BJ (cell line): ENCODE measurements around the gene IZUMO1R. TPM values are rescaled to one million over a fixed set of nuclear protein-coding genes. Genes with fewer than 3 reads are reported as not detected.

Source experiments
- CTCF ChIA-PET: fragments of 350-600 bp; formaldehyde crosslinking; extraction: SDS; loops from one replicate; lab custom pipeline; 2021; ENCODE audit warnings: antibody characterized with exemption, inconsistent platforms; lab: Yijun Ruan, JAX
- POLR2A ChIA-PET: fragments of 300-600 bp; sonication (Branson Sonifier 250); formaldehyde crosslinking; extraction: SDS; loops from one replicate; lab custom pipeline; 2021; ENCODE audit warnings: antibody characterized with exemption; lab: Charles Lee
- DNase-seq: peaks from one replicate; pipeline ENCODE4 v3.0.0-alpha.2; 2011; ENCODE audit warnings: low read depth
- H3K27me3 ChIP-seq: 2 replicates; pipeline ENCODE4 v1.6.0; 2011; ENCODE audit warnings: low read length; ENCODE audit not compliant: control insufficient read depth, insufficient read depth
- H3K36me3 ChIP-seq: 2 replicates; pipeline ENCODE4 v1.5.1; 2011; ENCODE audit warnings: low read length; ENCODE audit not compliant: control insufficient read depth, insufficient read depth
- H3K4me3 ChIP-seq: 2 replicates; pipeline ENCODE4 v1.5.1; 2011; ENCODE audit warnings: low read depth, mild to moderate bottlenecking, control low read depth, low read length
- polyA plus RNA-seq: library from polyadenylated mRNA; depleted of rRNA; stranded (reverse); fragments of >200 nt; gene quantifications from 2 replicates; pipeline ENCODE4 v1.2.3, GENCODE V29; 2011
- TF ChIP-seq, protein P1 (sequence below): IDR thresholded peaks from 2 replicates; pipeline ENCODE4 v1.5.1; 2011; ENCODE audit warnings: low read depth, mild to moderate bottlenecking, control low read depth, inconsistent platforms, low read length, moderate library complexity; ENCODE audit not compliant: insufficient read depth

Gene IZUMO1R
- polyA plus RNA-seq, 1 experiment = not detected

DNA sequence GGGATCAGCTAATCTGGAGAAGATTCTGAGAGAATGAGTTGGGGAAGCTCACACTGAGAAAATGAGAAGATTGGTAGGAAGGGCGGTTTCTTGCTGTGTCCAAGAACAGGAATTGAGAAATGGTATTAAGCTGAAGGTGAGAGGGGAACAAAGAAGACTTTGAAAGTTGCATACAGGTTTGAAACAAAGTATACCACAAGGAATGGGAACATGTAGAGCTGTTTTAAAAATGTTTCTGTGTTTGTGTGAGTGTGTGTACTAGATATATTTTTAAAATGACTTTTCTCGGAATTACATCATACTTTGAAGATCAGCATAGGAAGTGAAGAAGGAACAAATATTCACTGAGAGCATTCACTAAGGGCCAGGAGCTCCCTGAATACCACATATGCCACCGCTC, 24.4 kb upstream of the IZUMO1R start:
- H3K4me3 ChIP-seq = no peak overlapping the region
- no peaks in the 10 kb centered on the region for H3K27me3 ChIP-seq
- H3K36me3 ChIP-seq = no peaks in the 10 kb centered on the region
- CTCF ChIA-PET = interaction anchor here (0.6 kb wide), 1 partner anchor 113 kb away, joined by 3 read pairs; no protein-coding TSS in a partner anchor
- TF ChIP-seq, protein P1, sequence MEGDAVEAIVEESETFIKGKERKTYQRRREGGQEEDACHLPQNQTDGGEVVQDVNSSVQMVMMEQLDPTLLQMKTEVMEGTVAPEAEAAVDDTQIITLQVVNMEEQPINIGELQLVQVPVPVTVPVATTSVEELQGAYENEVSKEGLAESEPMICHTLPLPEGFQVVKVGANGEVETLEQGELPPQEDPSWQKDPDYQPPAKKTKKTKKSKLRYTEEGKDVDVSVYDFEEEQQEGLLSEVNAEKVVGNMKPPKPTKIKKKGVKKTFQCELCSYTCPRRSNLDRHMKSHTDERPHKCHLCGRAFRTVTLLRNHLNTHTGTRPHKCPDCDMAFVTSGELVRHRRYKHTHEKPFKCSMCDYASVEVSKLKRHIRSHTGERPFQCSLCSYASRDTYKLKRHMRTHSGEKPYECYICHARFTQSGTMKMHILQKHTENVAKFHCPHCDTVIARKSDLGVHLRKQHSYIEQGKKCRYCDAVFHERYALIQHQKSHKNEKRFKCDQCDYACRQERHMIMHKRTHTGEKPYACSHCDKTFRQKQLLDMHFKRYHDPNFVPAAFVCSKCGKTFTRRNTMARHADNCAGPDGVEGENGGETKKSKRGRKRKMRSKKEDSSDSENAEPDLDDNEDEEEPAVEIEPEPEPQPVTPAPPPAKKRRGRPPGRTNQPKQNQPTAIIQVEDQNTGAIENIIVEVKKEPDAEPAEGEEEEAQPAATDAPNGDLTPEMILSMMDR = no peak
- no peak for DNase-seq
- POLR2A ChIA-PET = no interaction called here

DNA sequence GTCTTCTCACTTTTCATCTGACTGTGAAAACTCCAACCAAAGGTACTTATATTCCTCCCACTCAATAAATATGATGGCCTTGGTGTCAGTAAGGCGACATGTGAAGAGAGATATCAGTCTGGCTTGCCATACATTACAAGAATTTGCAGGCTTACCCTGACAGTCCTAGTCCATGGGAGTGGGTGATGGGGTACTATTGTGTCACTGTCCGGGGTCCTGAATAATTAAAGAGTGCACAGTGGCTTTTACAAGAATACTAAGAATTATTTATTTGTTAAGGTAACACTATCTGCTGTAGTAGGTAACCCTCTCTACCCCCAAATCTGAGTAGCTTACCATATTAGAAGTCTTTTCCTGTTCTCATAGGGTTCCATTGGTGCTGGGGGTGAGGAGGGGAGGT, 23.1 kb upstream of the IZUMO1R start:
- DNase-seq = no peak
- no peak overlapping the region for H3K4me3 ChIP-seq
- ChIA-PET POLR2A (no interaction called here), CTCF (no interaction called here)
- no peaks in the 10 kb centered on the region for H3K36me3 ChIP-seq
- TF ChIP-seq, protein P1 = no peak
- no peaks in the 10 kb centered on the region for H3K27me3 ChIP-seq

DNA sequence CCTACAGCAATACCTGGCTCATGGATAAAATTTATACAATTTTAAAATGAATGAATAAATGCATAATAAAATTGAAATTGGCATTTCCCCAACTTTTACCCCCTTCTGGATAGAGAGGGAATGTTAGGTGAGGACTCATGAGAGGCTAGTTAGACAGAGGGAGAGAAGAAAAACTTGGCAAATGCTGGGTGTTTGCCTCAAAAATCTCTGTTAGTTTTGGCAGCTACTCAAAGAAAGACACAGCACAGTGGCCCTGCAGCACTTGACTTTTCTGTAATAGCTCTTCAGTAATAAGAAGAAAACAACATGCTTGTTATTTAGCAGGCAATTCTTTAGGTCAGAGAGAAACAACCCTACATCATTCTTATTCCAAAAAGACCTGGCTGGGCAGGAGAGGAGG, 20.7 kb upstream of the IZUMO1R start:
- CTCF ChIA-PET = no interaction called here
- POLR2A ChIA-PET = no interaction called here

DNA sequence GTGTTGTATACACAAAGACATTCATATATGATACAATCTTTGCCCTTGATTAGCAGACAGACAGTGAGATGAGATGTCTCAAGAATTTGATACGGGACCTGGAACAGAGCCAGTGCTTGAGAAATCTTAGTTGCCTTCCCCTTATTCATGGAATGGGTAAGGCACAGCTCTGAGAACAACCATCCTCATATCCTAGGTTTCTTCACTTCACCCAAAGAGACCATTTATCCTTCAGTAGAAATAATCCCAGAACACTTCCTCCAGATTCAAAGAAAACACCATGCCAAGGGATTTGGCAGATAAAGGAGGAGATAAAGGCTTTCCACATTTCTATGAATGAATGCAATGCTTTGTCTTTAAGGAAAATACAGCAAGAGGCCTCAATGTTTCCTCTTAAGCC, 8.8 kb upstream of the IZUMO1R start:
- POLR2A ChIA-PET = no interaction called here
- no peaks in the 10 kb centered on the region for H3K36me3 ChIP-seq
- no peak overlapping the region for H3K4me3 ChIP-seq
- TF ChIP-seq, protein P1 = no peak
- no peak for DNase-seq
- CTCF ChIA-PET = no interaction called here
- no peaks in the 10 kb centered on the region; the same call in 1 of the 2 replicates for H3K27me3 ChIP-seq

More for the DNA sequence above, 20.7 kb upstream of the IZUMO1R start:
- H3K36me3 ChIP-seq = no peaks in the 10 kb centered on the region
- TF ChIP-seq, protein P1 = no peak
- no peaks in the 10 kb centered on the region for H3K27me3 ChIP-seq
- no peak overlapping the region for H3K4me3 ChIP-seq
- DNase-seq = no peak

DNA sequence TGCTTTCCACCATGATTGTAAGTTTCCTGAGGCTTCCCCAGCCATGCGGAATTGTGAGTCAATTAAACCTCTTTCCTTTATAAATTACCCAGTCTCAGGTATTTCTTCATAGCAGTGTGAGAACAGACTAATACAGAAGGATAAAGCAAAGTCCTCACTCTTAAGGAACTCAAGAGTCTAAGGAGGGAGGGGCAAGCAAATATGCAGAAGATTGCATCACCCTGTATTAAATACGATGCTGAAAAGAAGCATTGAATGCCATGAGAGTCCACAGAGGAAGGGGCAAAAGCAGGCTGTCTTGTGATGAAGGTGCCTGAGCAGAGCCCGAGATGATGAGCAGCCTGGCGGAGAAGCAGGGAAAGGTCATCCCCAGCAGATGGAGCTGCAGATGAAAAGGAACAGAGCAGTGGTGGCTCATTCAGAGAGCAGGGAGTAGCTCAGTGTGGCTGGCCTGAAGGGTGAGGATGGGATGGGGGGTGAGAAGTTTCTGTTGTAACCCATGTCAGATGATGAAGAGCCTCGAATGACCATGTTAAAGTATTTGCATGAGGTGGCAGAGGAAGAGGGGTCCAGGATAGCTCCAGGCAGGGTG, 6.3 kb upstream of the IZUMO1R start:
- Histone ChIP-seq H3K27me3 (peaks cover 5% of the 10 kb centered on the region), H3K36me3 (no peaks in the 10 kb centered on the region), H3K4me3 (no peak overlapping the region)
- DNase-seq = no peak
- TF ChIP-seq, protein P1 = 0 out of 2 replicates have a peak, but pooled peaks have one; percentile 6
- ChIA-PET POLR2A (no interaction called here), CTCF (no interaction called here)
